ENCODE measurements around the gene CNTNAP2.

Gene CNTNAP2

DNA sequence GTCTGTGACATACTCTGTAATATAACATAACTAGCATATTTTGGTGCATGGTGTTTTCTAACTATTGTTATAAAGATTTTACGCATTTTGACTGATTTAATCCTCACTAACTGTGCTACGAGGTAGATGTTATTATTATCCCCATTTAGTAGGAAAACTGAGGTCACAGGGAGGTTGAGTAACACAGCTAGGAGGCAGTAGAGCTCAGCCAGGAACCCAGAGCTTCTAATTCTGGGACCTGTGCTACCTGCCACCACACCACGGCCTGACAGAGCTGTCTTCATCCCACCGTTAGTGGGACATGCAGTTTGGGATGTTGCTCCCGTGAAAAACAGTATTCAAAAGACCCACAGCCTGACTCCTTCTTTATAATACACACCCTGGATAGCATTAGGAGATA lies 962.5 kb downstream of the CNTNAP2 start:
- H3K9ac ChIP-seq: no peak overlapping the region
- H2AFZ ChIP-seq (ENCODE audit: low read depth): no peak overlapping the region
- TF ChIP-seq, protein P1, sequence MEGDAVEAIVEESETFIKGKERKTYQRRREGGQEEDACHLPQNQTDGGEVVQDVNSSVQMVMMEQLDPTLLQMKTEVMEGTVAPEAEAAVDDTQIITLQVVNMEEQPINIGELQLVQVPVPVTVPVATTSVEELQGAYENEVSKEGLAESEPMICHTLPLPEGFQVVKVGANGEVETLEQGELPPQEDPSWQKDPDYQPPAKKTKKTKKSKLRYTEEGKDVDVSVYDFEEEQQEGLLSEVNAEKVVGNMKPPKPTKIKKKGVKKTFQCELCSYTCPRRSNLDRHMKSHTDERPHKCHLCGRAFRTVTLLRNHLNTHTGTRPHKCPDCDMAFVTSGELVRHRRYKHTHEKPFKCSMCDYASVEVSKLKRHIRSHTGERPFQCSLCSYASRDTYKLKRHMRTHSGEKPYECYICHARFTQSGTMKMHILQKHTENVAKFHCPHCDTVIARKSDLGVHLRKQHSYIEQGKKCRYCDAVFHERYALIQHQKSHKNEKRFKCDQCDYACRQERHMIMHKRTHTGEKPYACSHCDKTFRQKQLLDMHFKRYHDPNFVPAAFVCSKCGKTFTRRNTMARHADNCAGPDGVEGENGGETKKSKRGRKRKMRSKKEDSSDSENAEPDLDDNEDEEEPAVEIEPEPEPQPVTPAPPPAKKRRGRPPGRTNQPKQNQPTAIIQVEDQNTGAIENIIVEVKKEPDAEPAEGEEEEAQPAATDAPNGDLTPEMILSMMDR (conservative IDR thresholded peaks at IDR 0.05; ENCODE audit: low read depth, low read length): no peak
- no peaks in the 10 kb centered on the region for H3K36me3 ChIP-seq (ENCODE audit: insufficient read depth)
- no peaks in the 10 kb centered on the region for H3K4me1 ChIP-seq (ENCODE audit: low read depth, poor library complexity, severe bottlenecking)
- H3K27me3 ChIP-seq (ENCODE audit: insufficient read depth, low read depth): no peaks in the 10 kb centered on the region
- H4K20me1 ChIP-seq (ENCODE audit: insufficient read depth): no peaks in the 10 kb centered on the region
- H3K4me3 ChIP-seq (IDR thresholded peaks at IDR 0.05; ENCODE audit: insufficient read depth, low read depth, low read length): no peak overlapping the region
- no peak overlapping the region for H3K27ac ChIP-seq
- no peaks in the 10 kb centered on the region for H3K79me2 ChIP-seq (ENCODE audit: insufficient read depth, low read depth)
- H3K4me2 ChIP-seq: no peak overlapping the region

DNA sequence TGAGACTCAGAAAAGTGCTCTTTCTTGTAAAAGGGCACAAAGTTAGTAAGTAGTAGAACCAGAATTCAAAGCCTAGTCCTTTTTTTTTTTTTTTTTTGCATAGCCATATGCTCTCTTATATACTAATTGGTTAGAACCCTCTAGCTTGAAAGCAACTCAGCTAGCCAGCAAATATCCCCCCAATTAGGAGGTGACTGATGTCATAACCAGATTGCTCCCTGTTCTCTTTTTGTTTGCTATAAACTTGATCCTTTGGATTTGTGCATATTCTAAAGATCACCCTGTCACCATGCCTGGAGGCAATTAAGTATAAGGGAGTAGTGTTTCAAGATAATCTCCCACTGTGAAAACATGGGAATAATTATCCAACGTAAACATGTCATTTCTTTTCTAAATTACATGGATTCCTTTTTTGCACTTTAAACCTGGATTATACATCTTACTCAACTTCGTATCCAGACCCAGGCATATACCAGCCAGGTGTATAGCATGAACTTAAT lies 963.4 kb downstream of the CNTNAP2 start:
- TF ChIP-seq, protein P1 (conservative IDR thresholded peaks at IDR 0.05; ENCODE audit: low read depth, low read length): no peak
- no peaks in the 10 kb centered on the region for H3K27me3 ChIP-seq (ENCODE audit: insufficient read depth, low read depth)
- no peak overlapping the region for H2AFZ ChIP-seq (ENCODE audit: low read depth)
- no peaks in the 10 kb centered on the region for H3K79me2 ChIP-seq (ENCODE audit: insufficient read depth, low read depth)
- H3K27ac ChIP-seq: no peak overlapping the region
- H3K4me2 ChIP-seq: no peak overlapping the region
- no peaks in the 10 kb centered on the region for H3K36me3 ChIP-seq (ENCODE audit: insufficient read depth)
- no peak overlapping the region for H3K4me3 ChIP-seq (IDR thresholded peaks at IDR 0.05; ENCODE audit: insufficient read depth, low read depth, low read length)
- no peaks in the 10 kb centered on the region for H3K4me1 ChIP-seq (ENCODE audit: low read depth, poor library complexity, severe bottlenecking)
- H3K9ac ChIP-seq: no peak overlapping the region
- no peaks in the 10 kb centered on the region for H4K20me1 ChIP-seq (ENCODE audit: insufficient read depth)

DNA sequence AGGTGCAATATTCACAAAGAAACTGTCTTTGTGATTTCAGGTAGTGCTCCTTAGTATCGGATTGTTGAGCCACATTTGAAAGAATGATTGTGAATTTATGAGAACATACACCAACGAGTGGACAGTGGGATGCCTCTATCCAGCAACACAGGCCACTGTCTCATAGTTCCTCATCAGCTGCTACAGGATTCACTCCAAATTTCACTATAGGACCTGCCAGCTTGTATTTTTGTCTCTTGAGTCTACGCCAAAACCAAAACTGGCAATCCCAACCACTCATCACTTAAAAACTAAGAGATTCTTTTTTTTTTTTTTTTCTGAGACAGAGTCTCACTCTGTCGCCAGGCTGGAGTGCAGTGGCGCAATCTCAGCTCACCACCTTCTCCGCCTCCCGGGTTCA lies 964.5 kb downstream of the CNTNAP2 start:
- H4K20me1 ChIP-seq (ENCODE audit: insufficient read depth): no peaks in the 10 kb centered on the region
- no peaks in the 10 kb centered on the region for H3K27me3 ChIP-seq (ENCODE audit: insufficient read depth, low read depth)
- H2AFZ ChIP-seq (ENCODE audit: low read depth): no peak overlapping the region
- H3K36me3 ChIP-seq (ENCODE audit: insufficient read depth): no peaks in the 10 kb centered on the region
- TF ChIP-seq, protein P1 (conservative IDR thresholded peaks at IDR 0.05; ENCODE audit: low read depth, low read length): no peak
- H3K4me2 ChIP-seq: no peak overlapping the region
- H3K79me2 ChIP-seq (ENCODE audit: insufficient read depth, low read depth): no peaks in the 10 kb centered on the region
- H3K27ac ChIP-seq: no peak overlapping the region
- no peak overlapping the region for H3K9ac ChIP-seq
- no peak overlapping the region for H3K4me3 ChIP-seq (IDR thresholded peaks at IDR 0.05; ENCODE audit: insufficient read depth, low read depth, low read length)
- H3K4me1 ChIP-seq (ENCODE audit: low read depth, poor library complexity, severe bottlenecking): no peaks in the 10 kb centered on the region

DNA sequence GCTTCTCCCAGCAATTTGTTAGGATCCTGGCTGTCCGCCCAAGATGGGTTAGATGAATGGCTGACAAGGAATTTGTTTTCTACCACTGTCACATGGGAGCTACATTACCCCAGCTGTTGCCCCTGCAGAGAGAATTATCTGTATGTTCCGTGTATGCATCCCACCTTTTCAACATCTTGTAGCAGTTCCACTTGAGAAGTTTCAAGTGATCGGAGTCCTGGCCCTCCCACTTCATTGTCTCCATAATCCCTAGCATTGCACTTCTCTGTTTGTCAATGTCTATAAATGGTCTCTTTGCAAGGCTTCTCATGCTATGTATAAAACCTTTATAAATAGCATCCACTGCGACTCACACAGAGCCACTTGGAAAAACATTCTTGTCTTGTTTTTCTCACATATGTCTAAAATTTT lies 972.5 kb downstream of the CNTNAP2 start:
- H4K20me1 ChIP-seq (ENCODE audit: insufficient read depth): no peaks in the 10 kb centered on the region
- no peaks in the 10 kb centered on the region for H3K36me3 ChIP-seq (ENCODE audit: insufficient read depth)
- H3K27me3 ChIP-seq (ENCODE audit: insufficient read depth, low read depth): no peaks in the 10 kb centered on the region
- no peak overlapping the region for H3K4me2 ChIP-seq
- no peak overlapping the region for H2AFZ ChIP-seq (ENCODE audit: low read depth)
- TF ChIP-seq, protein P1 (conservative IDR thresholded peaks at IDR 0.05; ENCODE audit: low read depth, low read length): no peak
- no peaks in the 10 kb centered on the region for H3K4me1 ChIP-seq (ENCODE audit: low read depth, poor library complexity, severe bottlenecking)
- H3K79me2 ChIP-seq (ENCODE audit: insufficient read depth, low read depth): no peaks in the 10 kb centered on the region
- H3K4me3 ChIP-seq (IDR thresholded peaks at IDR 0.05; ENCODE audit: insufficient read depth, low read depth, low read length): no peak overlapping the region
- no peak overlapping the region for H3K9ac ChIP-seq
- H3K27ac ChIP-seq: no peak overlapping the region

All from KMS-11 (cell line).